Stomach (tissue), 9 donors: Measurements from ENCODE around the gene RTN4RL1. TPM values are rescaled to one million over a fixed set of nuclear protein-coding genes. Genes with fewer than 3 reads are reported as not detected.

ENCODE experiments used
- DNase-seq, 2 donors: peaks; one replicate each; pipeline versions ENCODE4 v3.0.0 to v3.0.0-alpha.2; 2013 to 2019
- H3K27ac ChIP-seq, 5 donors: fragments of 200-600 bp in 4 of 5; sonication (generic) in 4 of 5; one replicate each; pipeline ENCODE4 v1.5.1; 2013 to 2019; ENCODE audit warnings: mild to moderate bottlenecking in 1 of 5, moderate library complexity in 1 of 5
- H3K27me3 ChIP-seq, 3 donors: fragments of 200-600 bp; sonication (generic); one replicate each; pipeline ENCODE4 v1.5.1; 2017 to 2019; ENCODE audit warnings: mixed run types in 1 of 3
- H3K36me3 ChIP-seq, 4 donors: fragments of 200-600 bp; sonication (generic); 1 replicate in 3 of 4; 2 replicates in 1 of 4; pipeline ENCODE4 v1.5.1; 2016 to 2019
- H3K4me1 ChIP-seq, 4 donors: fragments of 200-600 bp; sonication (generic); one replicate each; pipeline ENCODE4 v1.5.1; 2016 to 2019
- H3K4me3 ChIP-seq, 4 donors: fragments of 200-600 bp; sonication (generic) in 3 of 4; one replicate each; pipeline ENCODE4 v1.5.1; 2016 to 2019; ENCODE audit warnings: mild to moderate bottlenecking in 1 of 4
- H3K9me3 ChIP-seq, 4 donors: fragments of 200-600 bp; sonication (generic); one replicate each; pipeline ENCODE4 v1.5.1; 2016 to 2019
- EP300 ChIP-seq: sonication (generic); formaldehyde crosslinking; IDR thresholded peaks from one replicate; pipeline ENCODE4 v1.6.1; 2017; ENCODE audit warnings: antibody characterized with exemption
- POLR2A ChIP-seq, 4 donors: fragments of 450-650 bp; IDR thresholded peaks; one replicate each; pipeline ENCODE4 v1.6.1; 2016; ENCODE audit warnings: antibody characterized with exemption in 4 of 4, control low read depth in 2 of 4, mild to moderate bottlenecking in 1 of 4, moderate library complexity in 1 of 4
- POLR2AphosphoS5 ChIP-seq, 3 donors: sonication (generic); formaldehyde crosslinking; IDR thresholded peaks; one replicate each; pipeline ENCODE4 v1.6.1; 2016; ENCODE audit warnings: antibody characterized with exemption in 3 of 3
- WGBS, 5 donors: extraction: QIAGEN DNeasy Blood & Tissue Kit in 3 of 5; methylation state at CpG; one replicate each; pipeline versions ENCODE4 v1.1.5 to v1.1.7; 2013 to 2018; 5-methylcytosine and 5-hydroxymethylcytosine counted together
- intact Hi-C: fragments of 100-400 bp; cut with DNase I; formaldehyde crosslinking; loops from one replicate; pipeline ENCODE4 v1.15.1; 2023; ENCODE audit warnings: low total_unique reads
- polyA plus RNA-seq, 3 donors: library from polyadenylated mRNA; stranded (reverse); fragments of 200-250 nt; gene quantifications; one replicate each; pipeline ENCODE4 v1.2.3, GENCODE V29; 2013
- total RNA-seq, 5 donors: library from RNA; depleted of rRNA; stranded (reverse); fragments of >200 nt; gene quantifications; one replicate each; pipeline versions ENCODE4 v1.1.0 to v1.2.3, GENCODE V29; 2014 to 2016
- TF ChIP-seq, protein P1 (sequence below), 7 experiments: fragments of 450-650 bp in 4 of 7; fragments of 200-600 bp in 3 of 7; sonication (generic) in 3 of 7; IDR thresholded peaks; one replicate each; pipeline ENCODE4 v1.5.1; 2016 to 2019; ENCODE audit warnings: antibody characterized with exemption in 7 of 7, control low read depth in 2 of 7, mild to moderate bottlenecking in 1 of 7
- donor health status: healthy with polysubstance abuse.
- donor health status: Bipolar disorder and iron deficiency.
- donor health status: healthy.

The RTN4RL1 gene
- total and polyA plus RNA-seq, 8 donors = 0.50 to 0.92 (median 0.72) TPM; not detected in 4

DNA sequence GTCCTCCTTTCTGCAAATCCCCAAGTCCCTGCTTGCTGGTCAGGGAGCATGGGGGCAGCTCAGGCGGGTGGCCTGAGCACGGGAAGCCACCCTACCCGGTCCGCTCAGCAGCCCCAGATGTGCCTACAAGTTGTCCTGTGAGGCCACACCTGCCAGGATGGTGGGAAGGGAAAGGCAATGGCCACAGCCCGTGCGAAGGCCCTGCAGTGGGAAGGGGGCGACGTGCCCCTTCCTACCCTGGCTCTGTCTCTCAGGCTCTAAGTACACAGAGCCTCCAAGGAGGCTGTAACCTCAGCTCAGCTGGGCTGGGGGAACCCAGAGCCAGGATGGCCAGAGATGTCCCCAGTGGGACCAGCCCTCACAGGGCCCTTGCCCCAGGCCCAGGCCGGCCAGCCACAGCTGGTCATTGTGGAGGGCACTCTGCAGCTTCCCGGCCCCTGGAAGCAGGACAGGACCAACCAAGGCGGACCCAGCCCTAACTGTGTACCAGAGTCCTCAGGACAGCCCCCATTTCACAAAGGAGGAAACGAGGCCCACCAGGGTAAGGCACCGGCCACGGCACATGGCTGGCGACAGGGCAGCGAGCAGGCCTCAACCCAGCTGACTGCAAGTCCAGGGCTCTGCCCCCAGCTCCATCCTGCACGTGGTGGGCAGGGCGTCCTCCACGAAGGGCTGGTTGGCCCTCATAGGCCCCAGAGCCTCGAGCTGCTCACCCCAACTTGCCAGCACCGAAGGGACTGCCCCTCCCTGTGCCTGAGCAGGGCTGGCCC lies 82.3 kb downstream of the RTN4RL1 start:
- intact Hi-C loops = no loop called here
- Histone ChIP-seq H3K27ac (no peak overlapping the region), H3K36me3 (no peaks in the 10 kb centered on the region), H3K4me3 (no peak overlapping the region), H3K4me1 (peaks cover 0 to 7% (median 6%) of the 10 kb centered on the region in 4 donors), H3K27me3 (peaks cover 0 to 13% (median 0%) of the 10 kb centered on the region in 3 donors), H3K9me3 (no peaks in the 10 kb centered on the region)
- no peak for DNase-seq
- WGBS, 5 donors = 88 to 92% (median 90%) methylated on average over 16 to 21 of the region's 21 CpGs
- TF ChIP-seq, protein P1, sequence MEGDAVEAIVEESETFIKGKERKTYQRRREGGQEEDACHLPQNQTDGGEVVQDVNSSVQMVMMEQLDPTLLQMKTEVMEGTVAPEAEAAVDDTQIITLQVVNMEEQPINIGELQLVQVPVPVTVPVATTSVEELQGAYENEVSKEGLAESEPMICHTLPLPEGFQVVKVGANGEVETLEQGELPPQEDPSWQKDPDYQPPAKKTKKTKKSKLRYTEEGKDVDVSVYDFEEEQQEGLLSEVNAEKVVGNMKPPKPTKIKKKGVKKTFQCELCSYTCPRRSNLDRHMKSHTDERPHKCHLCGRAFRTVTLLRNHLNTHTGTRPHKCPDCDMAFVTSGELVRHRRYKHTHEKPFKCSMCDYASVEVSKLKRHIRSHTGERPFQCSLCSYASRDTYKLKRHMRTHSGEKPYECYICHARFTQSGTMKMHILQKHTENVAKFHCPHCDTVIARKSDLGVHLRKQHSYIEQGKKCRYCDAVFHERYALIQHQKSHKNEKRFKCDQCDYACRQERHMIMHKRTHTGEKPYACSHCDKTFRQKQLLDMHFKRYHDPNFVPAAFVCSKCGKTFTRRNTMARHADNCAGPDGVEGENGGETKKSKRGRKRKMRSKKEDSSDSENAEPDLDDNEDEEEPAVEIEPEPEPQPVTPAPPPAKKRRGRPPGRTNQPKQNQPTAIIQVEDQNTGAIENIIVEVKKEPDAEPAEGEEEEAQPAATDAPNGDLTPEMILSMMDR (IDR thresholded peaks at IDR 0.05) = no peak
- TF ChIP-seq EP300 (no peak), POLR2AphosphoS5 (IDR thresholded peaks at IDR 0.05) (no peak), POLR2A (IDR thresholded peaks at IDR 0.05) (no peak)

DNA sequence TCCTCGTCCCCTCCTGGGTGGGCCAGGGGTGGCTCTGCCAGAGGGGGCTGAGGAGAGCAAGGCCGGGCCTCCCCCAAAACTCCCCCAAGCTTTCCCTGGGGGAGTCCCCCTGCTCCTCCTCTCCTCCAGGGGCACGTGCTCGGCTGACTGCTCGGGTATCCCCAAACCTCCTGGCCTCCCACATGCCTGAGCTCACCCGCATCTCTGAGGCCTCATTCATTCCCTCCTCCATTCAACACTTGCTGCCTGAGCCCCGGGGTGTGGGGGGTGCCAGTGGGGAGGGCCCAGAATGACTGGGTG lies 83.1 kb downstream of the RTN4RL1 start:
- WGBS, 5 donors = 77 to 87% (median 84%) methylated on average over 5 to 7 of the region's 7 CpGs

DNA sequence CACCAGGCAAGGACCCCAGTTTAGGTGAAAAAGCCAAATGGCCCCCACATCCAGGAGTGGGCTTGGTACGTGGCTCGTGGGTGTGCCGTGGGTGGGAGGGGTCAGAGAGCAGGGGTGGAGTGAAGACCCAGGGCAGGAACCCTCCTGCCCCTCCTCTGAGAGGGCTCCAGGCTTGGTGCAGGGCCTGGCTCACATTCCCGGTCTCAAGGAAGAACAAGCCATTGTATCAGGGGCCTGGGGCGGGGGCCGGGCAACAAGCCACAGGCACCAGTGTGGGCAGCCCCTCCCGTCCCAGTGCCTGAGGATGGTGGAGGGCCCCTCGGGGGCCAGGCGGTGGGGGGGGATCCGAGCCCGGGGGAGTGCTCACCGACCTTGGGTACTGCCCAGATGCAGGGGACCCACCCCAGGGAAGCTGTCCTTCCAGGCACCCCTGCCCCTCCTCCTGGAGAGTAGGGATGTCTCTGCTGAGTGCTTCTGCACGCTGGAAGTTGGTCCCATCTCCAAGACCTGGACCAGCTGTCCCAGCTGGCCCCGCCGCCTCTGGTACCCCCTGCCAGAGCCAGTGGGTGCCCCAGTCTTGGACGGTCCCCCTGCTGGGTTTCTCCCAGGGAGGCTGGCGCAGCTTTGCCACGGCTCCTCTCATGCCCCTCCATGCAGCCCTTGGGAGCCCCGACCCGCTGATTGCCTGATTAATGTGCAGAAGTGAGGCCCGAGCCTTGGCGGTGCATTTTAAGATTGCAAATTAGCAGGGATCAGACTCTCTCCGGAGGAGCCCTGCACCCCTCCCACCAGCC lies 83.7 kb downstream of the RTN4RL1 start:
- Histone ChIP-seq H3K9me3 (no peaks in the 10 kb centered on the region), H3K27me3 (peaks cover 0 to 13% (median 0%) of the 10 kb centered on the region in 3 donors), H3K4me1 (no peaks in the 10 kb centered on the region), H3K4me3 (no peak overlapping the region), H3K27ac (no peak overlapping the region), H3K36me3 (no peaks in the 10 kb centered on the region)
- DNase-seq = no peak
- intact Hi-C loops = no loop called here
- 52 to 63% (median 62%) methylated on average over 8 to 23 of the region's 23 CpGs for WGBS, 5 donors
- no peak for TF ChIP-seq POLR2AphosphoS5 (IDR thresholded peaks at IDR 0.05)
- TF ChIP-seq, protein P1 (IDR thresholded peaks at IDR 0.05) = no peak
- no peak for TF ChIP-seq EP300
- no peak for TF ChIP-seq POLR2A (IDR thresholded peaks at IDR 0.05)

More for the DNA sequence above, 83.1 kb downstream of the RTN4RL1 start:
- peaks cover 0 to 13% (median 0%) of the 10 kb centered on the region in 3 donors for H3K27me3 ChIP-seq
- no peak overlapping the region for H3K27ac ChIP-seq
- H3K9me3 ChIP-seq = no peaks in the 10 kb centered on the region
- TF ChIP-seq, protein P1 (IDR thresholded peaks at IDR 0.05) = no peak
- TF ChIP-seq POLR2A (IDR thresholded peaks at IDR 0.05) (no peak), POLR2AphosphoS5 (IDR thresholded peaks at IDR 0.05) (no peak), EP300 (no peak)
- no peak for DNase-seq
- peaks cover 0 to under 1% (median under 1%) of the 10 kb centered on the region in 4 donors for H3K4me1 ChIP-seq
- H3K4me3 ChIP-seq = no peak overlapping the region
- intact Hi-C loops = no loop called here
- H3K36me3 ChIP-seq = no peaks in the 10 kb centered on the region

DNA sequence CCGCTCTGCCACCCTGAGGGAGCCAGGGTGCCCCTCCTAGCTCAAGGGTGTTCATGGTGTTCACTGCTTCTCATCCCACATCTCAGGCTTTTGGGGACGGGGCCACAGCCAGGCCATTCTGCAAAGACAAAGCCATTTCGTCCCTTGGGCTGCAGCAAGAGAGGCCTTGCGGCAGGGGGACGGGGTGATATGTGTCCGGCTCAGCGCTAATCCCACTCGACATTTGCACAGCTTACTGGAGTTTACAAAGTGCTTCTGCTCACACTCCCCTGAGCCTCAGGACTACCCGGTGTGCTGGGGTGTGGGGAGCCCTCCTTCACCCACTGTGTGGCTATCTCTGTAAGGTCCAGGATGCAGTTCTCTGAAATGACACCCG lies 84.3 kb downstream of the RTN4RL1 start:
- H3K4me3 ChIP-seq = no peak overlapping the region
- H3K36me3 ChIP-seq = no peaks in the 10 kb centered on the region
- intact Hi-C loops = no loop called here
- TF ChIP-seq, protein P1 (IDR thresholded peaks at IDR 0.05) = no peak
- TF ChIP-seq EP300 (no peak), POLR2A (IDR thresholded peaks at IDR 0.05) (no peak), POLR2AphosphoS5 (IDR thresholded peaks at IDR 0.05) (no peak)
- H3K27ac ChIP-seq = no peak overlapping the region
- no peak for DNase-seq
- no peaks in the 10 kb centered on the region for H3K9me3 ChIP-seq
- peaks cover 0 to 13% (median 0%) of the 10 kb centered on the region in 3 donors for H3K27me3 ChIP-seq
- 70 to 81% (median 80%) methylated on average over 4 to 10 of the region's 10 CpGs for WGBS, 5 donors
- no peaks in the 10 kb centered on the region for H3K4me1 ChIP-seq
